Glutamatergic neuron (in vitro differentiated cells): Measurements from ENCODE around the gene TCF12. TPM values are rescaled to one million over a fixed set of nuclear protein-coding genes. Genes with fewer than 3 reads are reported as not detected.

Experiments
- DNase-seq: peaks from one replicate; pipeline ENCODE4 v3.0.0; 2022
- H3K27ac Mint-ChIP-seq: one replicate; pipeline ENCODE4 v1.8.0; 2020; ENCODE audit warnings: mild to moderate bottlenecking, mixed read lengths, inconsistent platforms; ENCODE audit not compliant: unreplicated experiment
- H3K27me3 Mint-ChIP-seq: one replicate; pipeline ENCODE4 v1.8.0; 2020; ENCODE audit warnings: mild to moderate bottlenecking, moderate library complexity, mixed read lengths, inconsistent platforms; ENCODE audit not compliant: unreplicated experiment
- H3K36me3 Mint-ChIP-seq: one replicate; pipeline ENCODE4 v1.8.0; 2020; ENCODE audit warnings: mild to moderate bottlenecking, mixed read lengths, inconsistent platforms; ENCODE audit not compliant: unreplicated experiment
- H3K4me1 Mint-ChIP-seq: one replicate; pipeline ENCODE4 v1.8.0; 2020; ENCODE audit warnings: mild to moderate bottlenecking, low read depth, mixed read lengths, inconsistent platforms; ENCODE audit not compliant: unreplicated experiment
- H3K4me3 Mint-ChIP-seq: one replicate; pipeline ENCODE4 v1.8.0; 2020; ENCODE audit warnings: mild to moderate bottlenecking, mixed read lengths, inconsistent platforms; ENCODE audit not compliant: unreplicated experiment
- H3K9me3 Mint-ChIP-seq: one replicate; pipeline ENCODE4 v1.8.0; 2020; ENCODE audit warnings: mild to moderate bottlenecking, moderate library complexity, mixed read lengths, inconsistent platforms; ENCODE audit not compliant: unreplicated experiment
- total RNA-seq: library from RNA; stranded (reverse); fragmentation: NEBNext Ultra II Directional; extraction: Animal tissue kit (Norgen Biotek cat#: 25700); gene quantifications from one replicate; pipeline ENCODE4 v1.2.1, GENCODE V29; 2021; ENCODE audit not compliant: unreplicated experiment
- TF ChIP-seq, protein P1 (sequence below): fragments of 200-600 bp; sonication (generic); IDR thresholded peaks from one replicate; pipeline ENCODE4 v1.5.0; 2021; ENCODE audit not compliant: partially characterized antibody, unreplicated experiment

The TCF12 gene
- total RNA-seq, 1 donor from 2014 or later: 140 TPM

GRCh38 chr15:57335293-57335715 is 416.9 kb downstream of the TCF12 start:
- TF ChIP-seq, protein P1, sequence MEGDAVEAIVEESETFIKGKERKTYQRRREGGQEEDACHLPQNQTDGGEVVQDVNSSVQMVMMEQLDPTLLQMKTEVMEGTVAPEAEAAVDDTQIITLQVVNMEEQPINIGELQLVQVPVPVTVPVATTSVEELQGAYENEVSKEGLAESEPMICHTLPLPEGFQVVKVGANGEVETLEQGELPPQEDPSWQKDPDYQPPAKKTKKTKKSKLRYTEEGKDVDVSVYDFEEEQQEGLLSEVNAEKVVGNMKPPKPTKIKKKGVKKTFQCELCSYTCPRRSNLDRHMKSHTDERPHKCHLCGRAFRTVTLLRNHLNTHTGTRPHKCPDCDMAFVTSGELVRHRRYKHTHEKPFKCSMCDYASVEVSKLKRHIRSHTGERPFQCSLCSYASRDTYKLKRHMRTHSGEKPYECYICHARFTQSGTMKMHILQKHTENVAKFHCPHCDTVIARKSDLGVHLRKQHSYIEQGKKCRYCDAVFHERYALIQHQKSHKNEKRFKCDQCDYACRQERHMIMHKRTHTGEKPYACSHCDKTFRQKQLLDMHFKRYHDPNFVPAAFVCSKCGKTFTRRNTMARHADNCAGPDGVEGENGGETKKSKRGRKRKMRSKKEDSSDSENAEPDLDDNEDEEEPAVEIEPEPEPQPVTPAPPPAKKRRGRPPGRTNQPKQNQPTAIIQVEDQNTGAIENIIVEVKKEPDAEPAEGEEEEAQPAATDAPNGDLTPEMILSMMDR: no peak
- Mint-ChIP-seq H3K4me1 (peaks cover 39% of the 10 kb centered on the region), H3K9me3 (peaks cover 9% of the 10 kb centered on the region), H3K4me3 (peak overlapping the region; percentile 42), H3K36me3 (no peaks in the 10 kb centered on the region), H3K27me3 (peaks cover 7% of the 10 kb centered on the region), H3K27ac (peak overlapping the region; percentile 78)
- DNase-seq: no peak

DNA sequence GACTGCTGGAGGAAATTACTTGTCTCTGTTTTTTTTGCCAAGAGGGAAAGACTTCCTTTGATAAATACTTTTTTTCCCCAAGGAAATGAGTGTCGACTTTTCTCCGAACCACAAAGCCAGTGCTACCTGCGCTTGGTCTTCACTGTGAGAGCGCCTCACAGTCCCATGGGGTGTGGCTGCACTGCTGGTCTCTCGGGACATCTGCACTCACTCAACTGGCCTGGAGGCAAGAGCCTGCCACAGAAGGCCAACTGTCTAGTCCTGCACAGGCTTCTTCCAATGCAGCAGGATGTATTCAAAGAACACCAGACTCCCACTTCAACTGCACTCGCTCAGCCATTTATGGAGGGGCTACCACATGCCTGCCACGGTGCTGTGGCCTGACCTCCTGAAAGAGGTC is 417.3 kb downstream of the TCF12 start:
- peak; percentile 52 for DNase-seq
- Mint-ChIP-seq H3K36me3 (no peaks in the 10 kb centered on the region), H3K27me3 (peaks cover 7% of the 10 kb centered on the region), H3K9me3 (peaks cover 9% of the 10 kb centered on the region), H3K4me1 (peaks cover 41% of the 10 kb centered on the region), H3K4me3 (peak overlapping the region; percentile 42), H3K27ac (peak overlapping the region; percentile 78)
- TF ChIP-seq, protein P1: no peak

DNA sequence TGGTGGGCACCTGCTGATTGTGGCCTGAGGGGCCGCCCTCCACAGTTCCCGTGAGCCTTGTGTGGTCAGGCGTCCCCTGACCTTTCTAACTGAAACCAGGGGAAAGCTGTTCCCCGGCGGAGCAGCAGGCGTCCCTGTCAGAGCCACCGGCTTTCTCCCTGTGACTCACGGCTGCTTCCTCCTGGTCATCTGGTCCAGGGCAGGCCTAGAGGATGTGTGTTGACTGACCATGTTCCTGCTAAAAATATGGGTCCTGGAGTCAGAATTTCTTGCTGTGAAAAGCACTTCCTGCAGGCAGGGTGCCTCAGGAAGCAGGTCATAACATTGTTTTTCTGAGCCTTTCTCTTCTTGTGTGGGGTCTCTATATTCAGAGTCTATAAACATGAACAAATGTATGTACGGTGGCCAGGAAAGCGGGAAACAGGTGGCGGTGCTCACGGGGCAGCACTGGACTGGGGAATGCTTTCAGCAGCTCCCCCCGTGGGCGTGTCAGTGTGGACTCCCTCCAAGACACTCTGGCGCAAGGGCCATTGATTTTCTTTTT is 419.5 kb downstream of the TCF12 start:
- Mint-ChIP-seq H3K27ac (peak overlapping the region; percentile 88), H3K9me3 (peaks cover 9% of the 10 kb centered on the region), H3K4me3 (no peak overlapping the region), H3K4me1 (peaks cover 46% of the 10 kb centered on the region), H3K36me3 (no peaks in the 10 kb centered on the region), H3K27me3 (peaks cover 7% of the 10 kb centered on the region)
- TF ChIP-seq, protein P1: no peak
- DNase-seq: no peak

- peaks cover 7% of the 10 kb centered on the region for H3K27me3 Mint-ChIP-seq
- DNase-seq: no peak
- H3K4me3 Mint-ChIP-seq: no peak overlapping the region
- no peaks in the 10 kb centered on the region for H3K36me3 Mint-ChIP-seq
- H3K9me3 Mint-ChIP-seq: peaks cover 9% of the 10 kb centered on the region
- H3K27ac Mint-ChIP-seq: peak overlapping the region; percentile 66
- TF ChIP-seq, protein P1: no peak
- H3K4me1 Mint-ChIP-seq: peaks cover 46% of the 10 kb centered on the region
Observed at GRCh38 chr15:57339321-57339720, 420.9 kb downstream of the TCF12 start.

Other genes starting within 250 kb of the TCF12 start
- 35.9 TPM for gene ZNF280D, start 185.1 kb upstream of the TCF12 start, total RNA-seq